AG09309 (cell line): ENCODE results near the gene ATRNL1.

Experiments used
- DNase-seq: peaks from one replicate; pipeline ENCODE4 v3.0.0-alpha.2; 2010; ENCODE audit warnings: low read depth
- H3K4me3 ChIP-seq: 2 replicates; pipeline ENCODE4 v1.5.1; 2011; ENCODE audit warnings: mild to moderate bottlenecking, low read depth, low read length, moderate library complexity; ENCODE audit not compliant: control insufficient read depth
- TF ChIP-seq, protein P1 (sequence below): IDR thresholded peaks from 2 replicates; pipeline ENCODE4 v1.5.1; 2011; ENCODE audit warnings: mild to moderate bottlenecking, low read depth, low read length, inconsistent platforms; ENCODE audit not compliant: insufficient read depth, control insufficient read depth; ENCODE audit errors: missing control alignments

The ATRNL1 gene

GRCh38 chr10:115082506-115082905 is 10.7 kb upstream of the ATRNL1 start:
- TF ChIP-seq, protein P1, sequence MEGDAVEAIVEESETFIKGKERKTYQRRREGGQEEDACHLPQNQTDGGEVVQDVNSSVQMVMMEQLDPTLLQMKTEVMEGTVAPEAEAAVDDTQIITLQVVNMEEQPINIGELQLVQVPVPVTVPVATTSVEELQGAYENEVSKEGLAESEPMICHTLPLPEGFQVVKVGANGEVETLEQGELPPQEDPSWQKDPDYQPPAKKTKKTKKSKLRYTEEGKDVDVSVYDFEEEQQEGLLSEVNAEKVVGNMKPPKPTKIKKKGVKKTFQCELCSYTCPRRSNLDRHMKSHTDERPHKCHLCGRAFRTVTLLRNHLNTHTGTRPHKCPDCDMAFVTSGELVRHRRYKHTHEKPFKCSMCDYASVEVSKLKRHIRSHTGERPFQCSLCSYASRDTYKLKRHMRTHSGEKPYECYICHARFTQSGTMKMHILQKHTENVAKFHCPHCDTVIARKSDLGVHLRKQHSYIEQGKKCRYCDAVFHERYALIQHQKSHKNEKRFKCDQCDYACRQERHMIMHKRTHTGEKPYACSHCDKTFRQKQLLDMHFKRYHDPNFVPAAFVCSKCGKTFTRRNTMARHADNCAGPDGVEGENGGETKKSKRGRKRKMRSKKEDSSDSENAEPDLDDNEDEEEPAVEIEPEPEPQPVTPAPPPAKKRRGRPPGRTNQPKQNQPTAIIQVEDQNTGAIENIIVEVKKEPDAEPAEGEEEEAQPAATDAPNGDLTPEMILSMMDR, result no peak
- H3K4me3 ChIP-seq, result no peak overlapping the region

GRCh38 chr10:115084277-115084850 is 8.8 kb upstream of the ATRNL1 start:
- no peak for DNase-seq
- TF ChIP-seq, protein P1, result no peak
- no peak overlapping the region for H3K4me3 ChIP-seq

More at GRCh38 chr10:115082506-115082905, 10.7 kb upstream of the ATRNL1 start:
- peak; percentile 3 for DNase-seq

- H3K4me3 ChIP-seq, result no peak overlapping the region
- no peak for DNase-seq
- TF ChIP-seq, protein P1, result no peak
Measured at GRCh38 chr10:115091161-115091560, 2.0 kb upstream of the ATRNL1 start.

- peak overlapping the region; percentile 57 for H3K4me3 ChIP-seq
- DNase-seq, result no peak
- TF ChIP-seq, protein P1, result no peak
Measured at GRCh38 chr10:115092258-115092554, 959 bp upstream of the ATRNL1 start.

GRCh38 chr10:115092555-115093285 is 445 bp upstream of the ATRNL1 start:
- DNase-seq, result peak; percentile 5
- peak overlapping the region; percentile 57 for H3K4me3 ChIP-seq
- TF ChIP-seq, protein P1, result no peak

GRCh38 chr10:115093776-115094408 is 727 bp downstream of the ATRNL1 start:
- H3K4me3 ChIP-seq, result peak overlapping the region; percentile 57
- DNase-seq, result no peak
- TF ChIP-seq, protein P1, result peak; percentile 3
